GM12875 (cell line): ENCODE results near the gene COL4A4.

Experiments
- H3K4me3 ChIP-seq: one replicate; pipeline ENCODE4 v1.5.1; 2011; ENCODE audit warnings: low read depth, low read length, control low read depth
- TF ChIP-seq, protein P1 (sequence below): IDR thresholded peaks from 2 replicates; pipeline ENCODE4 v1.5.1; 2011; ENCODE audit warnings: low read depth, mild to moderate bottlenecking, control low read depth, inconsistent platforms, low read length, moderate library complexity, borderline replicate concordance; ENCODE audit not compliant: insufficient read depth

The COL4A4 gene

DNA sequence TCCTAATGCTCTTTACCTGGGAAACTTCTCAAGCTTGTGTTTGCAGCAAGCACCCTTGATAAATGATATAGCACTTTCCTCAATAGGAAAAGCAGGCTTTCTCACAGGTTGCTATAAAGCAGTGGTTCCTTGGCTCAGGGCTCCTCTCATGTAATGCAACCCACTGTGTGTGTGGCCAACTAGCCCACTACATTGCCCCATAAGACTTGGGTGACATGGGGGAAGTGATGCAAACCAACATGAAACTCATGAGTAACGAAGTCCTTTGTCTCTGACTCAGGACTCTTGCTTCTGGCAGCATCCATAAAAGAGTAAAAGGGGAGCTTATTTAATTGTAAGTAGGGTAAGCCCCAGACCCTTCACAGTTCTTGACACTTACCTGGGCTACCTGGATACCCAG lies 106.9 kb downstream of the COL4A4 start:
- TF ChIP-seq, protein P1, sequence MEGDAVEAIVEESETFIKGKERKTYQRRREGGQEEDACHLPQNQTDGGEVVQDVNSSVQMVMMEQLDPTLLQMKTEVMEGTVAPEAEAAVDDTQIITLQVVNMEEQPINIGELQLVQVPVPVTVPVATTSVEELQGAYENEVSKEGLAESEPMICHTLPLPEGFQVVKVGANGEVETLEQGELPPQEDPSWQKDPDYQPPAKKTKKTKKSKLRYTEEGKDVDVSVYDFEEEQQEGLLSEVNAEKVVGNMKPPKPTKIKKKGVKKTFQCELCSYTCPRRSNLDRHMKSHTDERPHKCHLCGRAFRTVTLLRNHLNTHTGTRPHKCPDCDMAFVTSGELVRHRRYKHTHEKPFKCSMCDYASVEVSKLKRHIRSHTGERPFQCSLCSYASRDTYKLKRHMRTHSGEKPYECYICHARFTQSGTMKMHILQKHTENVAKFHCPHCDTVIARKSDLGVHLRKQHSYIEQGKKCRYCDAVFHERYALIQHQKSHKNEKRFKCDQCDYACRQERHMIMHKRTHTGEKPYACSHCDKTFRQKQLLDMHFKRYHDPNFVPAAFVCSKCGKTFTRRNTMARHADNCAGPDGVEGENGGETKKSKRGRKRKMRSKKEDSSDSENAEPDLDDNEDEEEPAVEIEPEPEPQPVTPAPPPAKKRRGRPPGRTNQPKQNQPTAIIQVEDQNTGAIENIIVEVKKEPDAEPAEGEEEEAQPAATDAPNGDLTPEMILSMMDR = no peak
- no peak overlapping the region for H3K4me3 ChIP-seq

DNA sequence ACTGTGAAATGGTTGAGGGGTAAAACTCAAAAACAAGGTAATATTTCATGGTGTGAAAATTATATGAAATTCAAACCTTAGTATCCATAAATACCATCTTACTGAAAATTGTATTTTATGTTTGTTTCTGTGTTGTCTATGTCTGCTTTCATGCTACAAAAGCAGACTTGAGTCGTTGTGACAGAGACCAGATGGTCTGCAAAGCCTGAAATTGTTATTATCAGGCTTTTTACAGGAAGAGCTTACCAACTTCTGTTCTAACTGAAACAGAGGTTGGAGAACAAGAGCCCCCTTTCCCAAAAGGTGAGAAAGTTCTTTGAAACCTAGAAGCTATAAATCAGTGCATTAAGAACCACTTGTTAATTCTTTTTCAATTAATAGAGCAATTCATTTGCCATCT lies 110.0 kb downstream of the COL4A4 start:
- TF ChIP-seq, protein P1 = no peak
- H3K4me3 ChIP-seq = no peak overlapping the region

DNA sequence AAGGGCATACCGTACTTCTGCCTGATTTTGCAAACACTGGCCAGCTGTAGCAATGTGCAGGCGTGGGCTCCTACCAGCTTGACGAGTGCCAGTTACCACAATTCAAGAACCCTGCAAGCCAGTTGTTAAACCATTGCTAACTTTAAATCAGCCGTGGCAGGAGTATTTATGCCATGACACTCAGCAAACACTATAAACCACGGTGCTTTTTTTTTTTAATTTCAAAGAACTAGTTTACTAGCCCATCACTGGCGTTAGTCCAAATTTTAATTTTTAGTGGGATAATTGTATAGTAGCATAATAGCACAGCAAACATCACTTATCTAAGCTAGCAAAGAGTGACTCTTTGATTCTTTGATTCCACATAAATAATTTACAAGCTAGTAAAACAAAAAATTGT lies 111.1 kb downstream of the COL4A4 start:
- TF ChIP-seq, protein P1 = no peak
- no peak overlapping the region for H3K4me3 ChIP-seq

DNA sequence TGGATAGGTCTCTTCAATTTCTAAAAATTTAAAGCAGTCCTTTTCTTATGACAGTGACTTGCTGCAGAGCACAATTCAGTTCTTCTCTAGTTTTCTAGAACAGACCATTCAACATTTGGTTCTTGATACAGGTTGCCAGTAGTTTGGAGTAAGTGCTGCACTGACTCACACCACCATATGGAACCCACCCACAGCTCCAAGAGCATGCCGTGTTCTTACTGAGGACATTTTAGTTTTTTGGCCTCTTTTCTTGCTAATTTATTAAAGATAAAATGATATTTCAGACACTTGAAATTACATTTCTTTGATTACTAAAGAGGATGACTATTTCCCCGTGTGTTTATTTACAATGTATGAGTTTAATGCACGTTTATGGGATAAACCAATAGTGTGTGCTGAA lies 120.0 kb downstream of the COL4A4 start:
- no peak overlapping the region for H3K4me3 ChIP-seq
- TF ChIP-seq, protein P1 = no peak

DNA sequence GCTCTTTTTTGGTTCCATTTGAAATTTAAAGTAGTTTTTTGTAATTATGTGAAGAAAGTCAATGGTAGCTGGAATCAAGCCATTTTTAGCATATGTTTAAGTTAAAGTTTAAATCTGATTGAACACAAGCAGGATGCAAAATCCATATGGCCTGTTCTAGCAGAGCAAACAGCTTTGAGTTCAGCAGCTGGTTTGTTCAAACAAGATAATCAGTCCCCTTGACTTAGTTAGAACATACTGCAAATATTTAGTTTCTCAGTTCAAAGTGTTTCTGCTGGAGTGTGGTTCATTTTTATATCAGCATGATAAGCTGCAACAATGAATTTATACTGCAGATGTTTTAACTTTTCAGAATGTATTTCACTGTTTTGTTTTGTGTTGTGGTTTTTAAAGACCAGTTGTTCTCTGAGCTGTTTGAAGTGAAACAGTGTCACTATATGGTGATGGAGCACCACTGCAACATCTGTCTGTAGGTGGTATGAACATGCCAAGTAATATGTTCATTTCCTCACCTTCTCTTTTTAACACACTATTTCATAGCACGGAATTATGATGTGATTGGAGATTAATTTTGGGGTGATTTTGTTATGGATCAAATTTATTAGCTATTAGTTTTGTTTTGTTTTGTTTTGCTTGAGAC lies 125.3 kb downstream of the COL4A4 start:
- TF ChIP-seq, protein P1 = no peak
- no peak overlapping the region for H3K4me3 ChIP-seq

DNA sequence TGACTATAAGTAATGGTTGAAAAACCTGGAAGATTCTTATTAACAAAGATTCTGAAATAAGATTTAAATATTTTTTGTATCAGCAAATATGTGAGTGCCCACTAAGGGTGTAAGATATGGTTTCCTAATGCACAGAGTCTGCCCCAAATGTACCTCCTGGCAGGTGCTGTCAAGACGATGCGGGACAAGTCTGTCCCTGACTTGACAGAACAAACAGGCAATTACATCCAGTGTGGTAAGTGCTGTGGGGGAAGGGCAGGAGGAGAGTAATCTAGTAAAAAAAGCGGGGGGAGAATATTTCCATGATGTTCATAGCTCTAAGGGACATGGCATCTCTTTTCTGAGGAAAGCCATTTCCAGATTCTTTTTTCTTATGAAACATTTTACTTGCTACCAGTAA lies 127.5 kb downstream of the COL4A4 start:
- H3K4me3 ChIP-seq = no peak overlapping the region
- TF ChIP-seq, protein P1 = no peak

DNA sequence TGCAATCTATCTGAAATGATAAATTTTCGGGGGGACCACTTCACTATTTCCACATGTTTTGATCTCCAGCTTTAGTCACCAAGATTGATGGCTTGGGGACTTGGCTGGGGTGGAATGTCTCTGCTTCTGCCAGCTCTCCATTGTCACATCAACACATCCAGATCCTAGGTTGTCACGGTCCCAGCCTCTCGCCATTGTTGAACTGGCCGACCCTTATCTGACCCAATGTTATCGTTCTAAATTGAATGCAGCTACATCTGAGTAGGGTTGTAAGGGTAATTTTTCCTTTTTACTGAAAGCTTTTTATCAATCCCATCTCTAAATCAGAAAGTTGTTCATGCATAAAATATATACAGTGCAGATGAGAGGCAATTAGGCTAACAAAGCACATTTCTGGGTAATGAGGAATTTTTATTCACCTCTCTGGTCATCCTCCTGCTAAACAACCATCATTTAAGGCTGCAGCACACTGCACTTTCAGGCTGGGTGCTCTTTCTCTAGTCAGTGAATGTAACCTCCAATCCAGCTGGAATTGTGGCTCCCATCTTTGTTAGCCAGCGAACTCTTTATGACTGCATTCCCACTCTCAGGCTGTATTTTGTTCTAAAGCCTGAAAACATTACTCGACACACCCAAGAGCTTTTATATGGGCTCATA lies 128.2 kb downstream of the COL4A4 start:
- TF ChIP-seq, protein P1 = no peak
- H3K4me3 ChIP-seq = no peak overlapping the region
